Central memory CD8-positive, alpha-beta T cell (primary cell): ENCODE results near the gene HAND2.

Experiments used
- ATAC-seq: fragments of 150-1000 bp; cut with Tn5 transposase; replicated peaks from 2 replicates; pipeline ENCODE4 v1.10.0; 2022; ENCODE audit warnings: mild to moderate bottlenecking, moderate FRiP score, moderate number of reproducible peaks; ENCODE audit not compliant: poor library complexity, severe bottlenecking; ENCODE audit errors: extremely low read depth
- DNase-seq, 2 donors: peaks; one replicate each; pipeline ENCODE4 v3.0.0; 2021; ENCODE audit warnings: low spot score in 2 of 2
- H3K27ac Mint-ChIP-seq: one replicate; pipeline ENCODE4 v1.8.0; 2022; ENCODE audit warnings: low read depth, mild to moderate bottlenecking, moderate library complexity, mixed read lengths
- H3K27me3 Mint-ChIP-seq: one replicate; pipeline ENCODE4 v1.8.0; 2022; ENCODE audit warnings: mixed read lengths
- H3K36me3 Mint-ChIP-seq: one replicate; pipeline ENCODE4 v1.8.0; 2022; ENCODE audit warnings: mild to moderate bottlenecking, moderate library complexity, mixed read lengths; ENCODE audit not compliant: insufficient read depth
- H3K4me1 Mint-ChIP-seq: one replicate; pipeline ENCODE4 v1.8.0; 2022; ENCODE audit warnings: mixed read lengths
- H3K4me3 Mint-ChIP-seq: one replicate; pipeline ENCODE4 v1.8.0; 2022; ENCODE audit warnings: mild to moderate bottlenecking, moderate library complexity, mixed read lengths
- H3K9me3 Mint-ChIP-seq: one replicate; pipeline ENCODE4 v1.8.0; 2022; ENCODE audit warnings: mixed read lengths

HAND2 gene

GRCh38 chr4:173547889-173548288 lies 17.9 kb upstream of the HAND2 start:
- no peaks in the 10 kb centered on the region for H3K36me3 Mint-ChIP-seq
- ATAC-seq: no peak
- no peak overlapping the region for H3K4me3 Mint-ChIP-seq
- H3K27ac Mint-ChIP-seq: no peak overlapping the region
- H3K9me3 Mint-ChIP-seq: no peaks in the 10 kb centered on the region
- DNase-seq: no peak
- peaks cover 91% of the 10 kb centered on the region for H3K27me3 Mint-ChIP-seq
- H3K4me1 Mint-ChIP-seq: no peaks in the 10 kb centered on the region

DNA sequence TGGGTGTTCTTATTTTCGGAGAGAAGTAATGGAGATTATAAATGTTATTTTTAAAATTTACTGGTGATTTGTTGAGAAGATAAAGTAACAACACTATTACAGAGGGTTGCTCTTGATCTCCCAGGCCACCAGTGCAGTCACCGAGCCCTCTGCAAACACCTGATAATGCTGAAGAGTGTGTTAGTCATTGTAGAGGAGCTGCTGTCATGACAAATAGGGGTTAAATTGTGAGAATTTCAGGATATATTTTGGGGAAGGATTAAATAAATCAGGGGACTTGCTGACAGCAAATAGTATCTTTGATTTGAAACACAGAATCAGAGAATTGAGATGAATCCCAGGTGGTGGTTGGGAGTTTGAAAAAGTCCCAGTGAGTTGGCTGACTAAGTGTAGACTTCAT lies 16.7 kb upstream of the HAND2 start:
- no peak for ATAC-seq
- no peak overlapping the region for H3K27ac Mint-ChIP-seq

GRCh38 chr4:173545440-173545839 lies 15.4 kb upstream of the HAND2 start:
- Mint-ChIP-seq H3K27me3 (peaks cover 84% of the 10 kb centered on the region), H3K36me3 (no peaks in the 10 kb centered on the region), H3K4me1 (no peaks in the 10 kb centered on the region), H3K4me3 (no peak overlapping the region), H3K27ac (no peak overlapping the region), H3K9me3 (no peaks in the 10 kb centered on the region)
- DNase-seq (no peak), ATAC-seq (no peak)

More for the DNA sequence above, 16.7 kb upstream of the HAND2 start:
- peaks cover 84% of the 10 kb centered on the region for H3K27me3 Mint-ChIP-seq
- DNase-seq: no peak
- H3K9me3 Mint-ChIP-seq: no peaks in the 10 kb centered on the region
- no peak overlapping the region for H3K4me3 Mint-ChIP-seq
- no peaks in the 10 kb centered on the region for H3K36me3 Mint-ChIP-seq
- no peaks in the 10 kb centered on the region for H3K4me1 Mint-ChIP-seq

DNA sequence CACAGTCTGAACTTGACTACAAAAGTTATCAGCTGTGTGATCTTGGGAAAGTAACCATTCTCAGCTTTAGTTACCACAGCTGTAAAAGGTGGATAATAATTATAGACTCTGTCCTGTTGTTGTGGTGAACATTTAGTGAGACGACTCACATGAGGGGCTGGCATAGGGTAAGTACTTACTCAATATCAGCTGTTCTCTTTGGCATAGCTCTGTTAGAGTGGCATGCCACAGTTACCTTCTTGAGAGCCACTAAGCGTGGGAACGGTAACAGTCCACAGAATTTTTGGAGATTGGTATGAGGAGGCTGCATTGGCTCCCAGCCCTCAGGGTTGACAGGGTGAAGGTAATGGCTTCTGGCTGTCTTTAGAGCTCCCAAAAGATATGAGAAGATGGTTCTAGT lies 13.2 kb upstream of the HAND2 start:
- DNase-seq: no peak
- H3K27me3 Mint-ChIP-seq: peaks cover 85% of the 10 kb centered on the region
- ATAC-seq: no peak
- H3K9me3 Mint-ChIP-seq: no peaks in the 10 kb centered on the region
- peaks cover 2% of the 10 kb centered on the region for H3K36me3 Mint-ChIP-seq
- H3K4me3 Mint-ChIP-seq: no peak overlapping the region
- peaks cover 10% of the 10 kb centered on the region for H3K4me1 Mint-ChIP-seq
- no peak overlapping the region for H3K27ac Mint-ChIP-seq

DNA sequence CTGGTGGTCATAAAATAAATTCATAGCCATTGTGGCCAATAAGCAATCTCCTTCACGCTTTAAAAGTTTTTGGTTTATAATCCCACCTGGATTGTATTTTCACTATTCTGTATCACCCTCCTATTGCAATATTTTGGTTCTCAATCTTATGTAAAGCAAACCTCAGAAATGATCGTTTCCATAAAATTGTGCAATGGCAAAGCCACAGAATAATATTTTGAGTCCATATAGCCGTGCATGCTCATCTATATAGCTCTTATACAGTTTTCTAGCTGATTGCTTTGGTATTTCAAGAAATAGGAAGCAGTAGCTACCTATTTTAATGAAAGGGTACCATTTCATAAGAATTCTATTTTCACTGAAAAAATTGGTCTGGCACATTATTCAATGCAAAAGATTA lies 10.0 kb upstream of the HAND2 start:
- H3K36me3 Mint-ChIP-seq: peaks cover 2% of the 10 kb centered on the region

GRCh38 chr4:173538909-173539445 lies 8.9 kb upstream of the HAND2 start:
- Mint-ChIP-seq H3K36me3 (peaks cover 2% of the 10 kb centered on the region), H3K9me3 (no peaks in the 10 kb centered on the region), H3K4me3 (peak overlapping the region; percentile 59), H3K27me3 (peaks cover 84% of the 10 kb centered on the region), H3K27ac (no peak overlapping the region), H3K4me1 (peaks cover 18% of the 10 kb centered on the region)
- ATAC-seq: no peak
- no peak for DNase-seq

More for the DNA sequence above, 10.0 kb upstream of the HAND2 start:
- H3K4me1 Mint-ChIP-seq: peaks cover 18% of the 10 kb centered on the region
- no peak for DNase-seq
- peaks cover 84% of the 10 kb centered on the region for H3K27me3 Mint-ChIP-seq
- no peak overlapping the region for H3K27ac Mint-ChIP-seq
- no peaks in the 10 kb centered on the region for H3K9me3 Mint-ChIP-seq
- ATAC-seq: no peak
- H3K4me3 Mint-ChIP-seq: no peak overlapping the region

- Mint-ChIP-seq H3K36me3 (peaks cover 2% of the 10 kb centered on the region), H3K9me3 (no peaks in the 10 kb centered on the region), H3K4me1 (peaks cover 18% of the 10 kb centered on the region), H3K27ac (no peak overlapping the region), H3K27me3 (peaks cover 84% of the 10 kb centered on the region), H3K4me3 (peak overlapping the region; percentile 59)
- ATAC-seq: peak; percentile 32
- no peak for DNase-seq
Measured at GRCh38 chr4:173538148-173538908, 8.3 kb upstream of the HAND2 start.

DNA sequence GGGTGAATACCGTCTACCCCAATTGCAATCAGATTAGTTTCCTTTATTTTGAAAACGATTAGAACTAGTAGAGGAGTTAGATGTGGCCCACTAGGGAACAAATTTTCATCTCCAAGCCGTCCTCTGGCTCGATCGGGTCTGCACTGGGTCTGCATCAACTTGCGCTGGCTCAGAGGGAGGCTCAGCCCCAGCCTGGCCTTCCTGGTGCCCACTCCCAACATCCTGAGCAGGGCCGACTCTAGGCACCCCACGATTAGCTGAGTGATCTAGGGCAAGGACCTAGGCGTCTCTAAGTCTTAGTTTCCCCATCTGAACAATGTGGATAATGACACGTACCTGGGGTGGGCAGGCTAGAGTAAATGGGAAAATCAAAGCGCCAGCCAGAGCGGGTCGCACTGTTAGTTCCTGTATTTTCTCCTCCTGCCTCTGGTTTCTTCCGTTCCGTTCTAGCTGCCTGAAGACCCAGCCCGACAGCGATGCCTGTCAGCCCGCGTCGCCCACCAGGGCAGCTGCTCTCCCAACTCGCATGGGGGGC lies 7.7 kb upstream of the HAND2 start:
- H3K27ac Mint-ChIP-seq: no peak overlapping the region
- H3K27me3 Mint-ChIP-seq: peaks cover 87% of the 10 kb centered on the region
- H3K4me3 Mint-ChIP-seq: peak overlapping the region; percentile 59
- peaks cover 2% of the 10 kb centered on the region for H3K36me3 Mint-ChIP-seq
- DNase-seq: no peak
- ATAC-seq: no peak
- H3K9me3 Mint-ChIP-seq: no peaks in the 10 kb centered on the region
- peaks cover 18% of the 10 kb centered on the region for H3K4me1 Mint-ChIP-seq

DNA sequence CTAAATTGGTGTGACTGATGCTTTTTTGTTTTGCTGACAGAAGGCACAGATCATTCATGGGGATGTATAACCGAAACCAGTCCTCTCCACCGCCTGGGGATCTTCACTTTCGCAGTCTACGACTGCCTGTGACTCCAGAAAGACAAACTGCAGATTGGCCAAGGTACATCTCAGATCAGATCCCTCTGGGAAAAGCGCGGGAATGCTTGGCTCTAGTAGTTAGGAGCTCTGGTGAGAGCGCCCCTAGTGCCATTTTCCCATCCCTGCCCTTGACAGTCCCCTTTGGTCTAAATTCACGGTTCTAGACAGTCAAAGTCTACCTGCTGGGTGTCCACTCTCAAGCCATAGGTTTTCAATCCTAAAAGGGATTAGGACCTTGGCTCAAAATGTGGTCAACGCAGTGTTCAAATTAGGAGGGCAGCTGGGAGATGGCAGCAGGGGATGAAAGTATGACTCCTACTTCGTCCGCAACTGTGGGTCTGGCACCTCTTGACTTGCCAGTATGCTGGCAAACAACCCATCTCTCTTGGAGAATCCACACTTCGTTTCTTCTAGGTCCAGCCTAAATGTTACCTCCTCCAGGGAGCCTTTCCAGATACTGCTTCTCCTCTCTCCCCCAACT lies 6.9 kb upstream of the HAND2 start:
- no peak overlapping the region for H3K27ac Mint-ChIP-seq

GRCh38 chr4:173535957-173536356 lies 5.9 kb upstream of the HAND2 start:
- H3K4me3 Mint-ChIP-seq: no peak overlapping the region
- ATAC-seq: no peak

More for the DNA sequence above, 6.9 kb upstream of the HAND2 start:
- DNase-seq: no peak
- Mint-ChIP-seq H3K4me3 (no peak overlapping the region), H3K27me3 (peaks cover 95% of the 10 kb centered on the region), H3K36me3 (peaks cover 2% of the 10 kb centered on the region), H3K9me3 (no peaks in the 10 kb centered on the region), H3K4me1 (peaks cover 18% of the 10 kb centered on the region)
- ATAC-seq: no peak

GRCh38 chr4:173535165-173535902 lies 5.3 kb upstream of the HAND2 start:
- Mint-ChIP-seq H3K4me3 (no peak overlapping the region), H3K36me3 (peaks cover 2% of the 10 kb centered on the region), H3K27me3 (peaks cover 98% of the 10 kb centered on the region), H3K4me1 (peaks cover 18% of the 10 kb centered on the region), H3K9me3 (no peaks in the 10 kb centered on the region), H3K27ac (no peak overlapping the region)
- DNase-seq: no peak
- no peak for ATAC-seq

More at GRCh38 chr4:173535957-173536356, 5.9 kb upstream of the HAND2 start:
- no peak for DNase-seq
- Mint-ChIP-seq H3K36me3 (peaks cover 2% of the 10 kb centered on the region), H3K9me3 (no peaks in the 10 kb centered on the region), H3K27me3 (peaks cover 98% of the 10 kb centered on the region), H3K4me1 (peaks cover 18% of the 10 kb centered on the region), H3K27ac (no peak overlapping the region)

GRCh38 chr4:173534434-173534833 lies 4.4 kb upstream of the HAND2 start:
- no peak for DNase-seq
- H3K27me3 Mint-ChIP-seq: peaks cover 98% of the 10 kb centered on the region
- no peak overlapping the region for H3K27ac Mint-ChIP-seq
- peaks cover 2% of the 10 kb centered on the region for H3K36me3 Mint-ChIP-seq
- H3K4me1 Mint-ChIP-seq: peaks cover 23% of the 10 kb centered on the region
- no peaks in the 10 kb centered on the region for H3K9me3 Mint-ChIP-seq
- ATAC-seq: no peak
- no peak overlapping the region for H3K4me3 Mint-ChIP-seq
